CD4-positive, alpha-beta T cell treated with Interleukin-10 for 1 hour (primary cell): Measurements from ENCODE around the gene ZDHHC14.

Experiments used
- DNase-seq: peaks from one replicate; pipeline ENCODE4 v3.0.0-alpha.2; 2020

ZDHHC14 gene

GRCh38 chr6:157607317-157608109 is 226.5 kb downstream of the ZDHHC14 start:
- no peak for DNase-seq

GRCh38 chr6:157608221-157609075 is 227.5 kb downstream of the ZDHHC14 start:
- DNase-seq: no peak

- no peak for DNase-seq
These were observed 228.1 kb downstream of the ZDHHC14 start for GRCh38 chr6:157609117-157609516.

- DNase-seq: no peak
These were observed 228.6 kb downstream of the ZDHHC14 start for GRCh38 chr6:157609556-157609955.

- DNase-seq: no peak
These were observed 229.5 kb downstream of the ZDHHC14 start for GRCh38 chr6:157610451-157610999.

- DNase-seq: no peak
These were observed 230.4 kb downstream of the ZDHHC14 start for GRCh38 chr6:157611406-157611805.

- DNase-seq: no peak
These were observed 232.1 kb downstream of the ZDHHC14 start for GRCh38 chr6:157613011-157613522.

- no peak for DNase-seq
These were observed 233.1 kb downstream of the ZDHHC14 start for GRCh38 chr6:157614026-157614568.

GRCh38 chr6:157615420-157615769 is 234.4 kb downstream of the ZDHHC14 start:
- DNase-seq: no peak

GRCh38 chr6:157615951-157616350 is 235.0 kb downstream of the ZDHHC14 start:
- no peak for DNase-seq

GRCh38 chr6:157620944-157621343 is 240.0 kb downstream of the ZDHHC14 start:
- no peak for DNase-seq

- DNase-seq: no peak
These were observed 240.4 kb downstream of the ZDHHC14 start for GRCh38 chr6:157621406-157621805.

- no peak for DNase-seq
These were observed 241.4 kb downstream of the ZDHHC14 start for GRCh38 chr6:157622427-157622826.

- DNase-seq: no peak
These were observed 244.1 kb downstream of the ZDHHC14 start for GRCh38 chr6:157625111-157625510.

GRCh38 chr6:157625764-157626163 is 244.8 kb downstream of the ZDHHC14 start:
- no peak for DNase-seq

- no peak for DNase-seq
These were observed 246.4 kb downstream of the ZDHHC14 start for GRCh38 chr6:157627195-157627966.

- no peak for DNase-seq
These were observed 247.5 kb downstream of the ZDHHC14 start for GRCh38 chr6:157628463-157628862.

- DNase-seq: no peak
These were observed 248.2 kb downstream of the ZDHHC14 start for GRCh38 chr6:157629220-157629619.

- DNase-seq: no peak
These were observed 249.6 kb downstream of the ZDHHC14 start for GRCh38 chr6:157630463-157631080.

- DNase-seq: no peak
These were observed 250.4 kb downstream of the ZDHHC14 start for GRCh38 chr6:157631412-157631811.

- DNase-seq: no peak
These were observed 251.0 kb downstream of the ZDHHC14 start for GRCh38 chr6:157631838-157632614.
